AG04450 (cell line): ENCODE results near the gene CNOT9. TPM values are rescaled to one million over a fixed set of nuclear protein-coding genes. Genes with fewer than 3 reads are reported as not detected.
"Not testable (repeated sequence)": the region's sequence is repeated elsewhere in the genome, so short reads cannot be mapped to it uniquely, and the experiment has no call there.

Source experiments
- CTCF ChIA-PET: fragments of 300-600, 350-600 bp; formaldehyde crosslinking; extraction: SDS; loops from one replicate; lab custom pipeline; 2022; ENCODE audit warnings: antibody characterized with exemption, inconsistent platforms; lab: Charles Lee
- POLR2A ChIA-PET: fragments of 350-600 bp; formaldehyde crosslinking; extraction: SDS; loops from one replicate; lab custom pipeline; 2021; ENCODE audit warnings: antibody characterized with exemption, inconsistent platforms; lab: Yijun Ruan, JAX
- DNase-seq: peaks from one replicate; pipeline ENCODE4 v3.0.0-alpha.2; 2011; ENCODE audit warnings: low read depth, low spot score
- H3K27ac ChIP-seq: one replicate; pipeline ENCODE4 v1.5.1; 2012; ENCODE audit warnings: low read depth, low read length, control low read depth
- H3K27me3 ChIP-seq: one replicate; pipeline ENCODE4 v1.6.0; 2012; ENCODE audit warnings: low read length; ENCODE audit not compliant: control insufficient read depth, insufficient read depth
- H3K4me3 ChIP-seq: 2 replicates; pipeline ENCODE4 v1.5.1; 2011; ENCODE audit warnings: mild to moderate bottlenecking, low read depth, low read length, control low read depth
- H3K9me3 ChIP-seq: 2 replicates; pipeline ENCODE4 v1.5.1; 2012; ENCODE audit warnings: low read length; ENCODE audit not compliant: control insufficient read depth, insufficient read depth
- polyA minus RNA-seq: library from RNA; depleted of rRNA, polyadenylated mRNA; stranded (reverse); fragments of >200 nt; gene quantifications from 2 replicates; pipeline ENCODE4 v1.2.3, GENCODE V29; 2011; rRNA and poly(A)+ RNA removed
- polyA plus RNA-seq: library from polyadenylated mRNA; depleted of rRNA; stranded (reverse); fragments of >200 nt; gene quantifications from 2 replicates; pipeline ENCODE4 v1.2.3, GENCODE V29; 2011; rRNA removed
- TF ChIP-seq, protein P1 (sequence below): IDR thresholded peaks from 2 replicates; pipeline ENCODE4 v1.5.1; 2011; ENCODE audit warnings: low read depth, low read length, control low read depth, inconsistent platforms

Gene CNOT9, protein sequence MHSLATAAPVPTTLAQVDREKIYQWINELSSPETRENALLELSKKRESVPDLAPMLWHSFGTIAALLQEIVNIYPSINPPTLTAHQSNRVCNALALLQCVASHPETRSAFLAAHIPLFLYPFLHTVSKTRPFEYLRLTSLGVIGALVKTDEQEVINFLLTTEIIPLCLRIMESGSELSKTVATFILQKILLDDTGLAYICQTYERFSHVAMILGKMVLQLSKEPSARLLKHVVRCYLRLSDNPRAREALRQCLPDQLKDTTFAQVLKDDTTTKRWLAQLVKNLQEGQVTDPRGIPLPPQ
- polyA plus RNA-seq = 60.2 and 77.1 TPM in 2 replicates
- 76.3 and 87.6 TPM in 2 replicates for polyA minus RNA-seq

- H3K9me3 ChIP-seq = no peaks in the 10 kb centered on the region; the same call in 1 of the 2 replicates
- peak; percentile 95 for DNase-seq
- H3K4me3 ChIP-seq = peak within 1 kb of the TSS; percentile 92
- peak within 1 kb of the TSS; percentile 95 for H3K27ac ChIP-seq
- TF ChIP-seq, protein P1, sequence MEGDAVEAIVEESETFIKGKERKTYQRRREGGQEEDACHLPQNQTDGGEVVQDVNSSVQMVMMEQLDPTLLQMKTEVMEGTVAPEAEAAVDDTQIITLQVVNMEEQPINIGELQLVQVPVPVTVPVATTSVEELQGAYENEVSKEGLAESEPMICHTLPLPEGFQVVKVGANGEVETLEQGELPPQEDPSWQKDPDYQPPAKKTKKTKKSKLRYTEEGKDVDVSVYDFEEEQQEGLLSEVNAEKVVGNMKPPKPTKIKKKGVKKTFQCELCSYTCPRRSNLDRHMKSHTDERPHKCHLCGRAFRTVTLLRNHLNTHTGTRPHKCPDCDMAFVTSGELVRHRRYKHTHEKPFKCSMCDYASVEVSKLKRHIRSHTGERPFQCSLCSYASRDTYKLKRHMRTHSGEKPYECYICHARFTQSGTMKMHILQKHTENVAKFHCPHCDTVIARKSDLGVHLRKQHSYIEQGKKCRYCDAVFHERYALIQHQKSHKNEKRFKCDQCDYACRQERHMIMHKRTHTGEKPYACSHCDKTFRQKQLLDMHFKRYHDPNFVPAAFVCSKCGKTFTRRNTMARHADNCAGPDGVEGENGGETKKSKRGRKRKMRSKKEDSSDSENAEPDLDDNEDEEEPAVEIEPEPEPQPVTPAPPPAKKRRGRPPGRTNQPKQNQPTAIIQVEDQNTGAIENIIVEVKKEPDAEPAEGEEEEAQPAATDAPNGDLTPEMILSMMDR = no peak
- POLR2A ChIA-PET = interaction anchor here (0.7 kb wide), 1 partner anchor 14 kb away, joined by 4 read pairs; no protein-coding TSS in a partner anchor
- CTCF ChIA-PET = interaction anchor here (1.1 kb wide), 1 partner anchor 80 kb away, joined by 4 read pairs; no protein-coding TSS in a partner anchor
- no peaks in the 10 kb centered on the region for H3K27me3 ChIP-seq
These were observed at the start of gene CNOT9, which contains the start of gene USP37 for GRCh38 chr2:218568190-218569037. Gene CNOT9, plus strand, starts transcription at chr2:218568839. Its CDS starts 116 bp downstream, at chr2:218568955. Gene USP37, minus strand, starts transcription at chr2:218568351. Its CDS starts 9,698 bp downstream, at chr2:218558653.

GRCh38 chr2:218518876-218519275 lies 49.8 kb upstream of the CNOT9 start:
- H3K9me3 ChIP-seq = no peaks in the 10 kb centered on the region
- no peak overlapping the region for H3K27ac ChIP-seq
- ChIA-PET POLR2A (no interaction called here), CTCF (no interaction called here)
- H3K4me3 ChIP-seq = no peak overlapping the region
- H3K27me3 ChIP-seq = no peaks in the 10 kb centered on the region
- DNase-seq = no peak
- TF ChIP-seq, protein P1 = no peak

DNA sequence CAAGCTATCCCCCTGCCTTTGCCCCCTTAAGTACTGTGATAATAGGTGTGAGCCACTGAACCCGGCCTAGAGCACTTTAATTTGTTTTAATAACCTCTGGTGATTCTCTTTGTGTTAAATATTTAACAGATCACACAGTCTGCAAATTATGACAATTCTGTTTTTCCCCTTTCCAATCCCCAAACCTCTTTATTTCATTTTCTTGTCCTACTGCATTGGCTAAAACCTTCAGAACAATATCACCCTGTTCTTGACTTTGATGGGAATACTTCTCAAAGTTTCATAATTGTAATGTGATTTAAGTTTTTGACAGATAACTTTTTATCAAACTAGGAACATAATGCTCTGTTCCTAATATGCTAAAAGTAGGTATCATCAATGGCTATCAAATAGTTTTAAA lies 45.0 kb upstream of the CNOT9 start:
- ChIA-PET POLR2A (no interaction called here), CTCF (no interaction called here)
- H3K4me3 ChIP-seq = no peak overlapping the region
- TF ChIP-seq, protein P1 = no peak
- no peaks in the 10 kb centered on the region for H3K27me3 ChIP-seq
- DNase-seq = no peak
- H3K27ac ChIP-seq = no peak overlapping the region
- H3K9me3 ChIP-seq = peaks cover 8% of the 10 kb centered on the region

DNA sequence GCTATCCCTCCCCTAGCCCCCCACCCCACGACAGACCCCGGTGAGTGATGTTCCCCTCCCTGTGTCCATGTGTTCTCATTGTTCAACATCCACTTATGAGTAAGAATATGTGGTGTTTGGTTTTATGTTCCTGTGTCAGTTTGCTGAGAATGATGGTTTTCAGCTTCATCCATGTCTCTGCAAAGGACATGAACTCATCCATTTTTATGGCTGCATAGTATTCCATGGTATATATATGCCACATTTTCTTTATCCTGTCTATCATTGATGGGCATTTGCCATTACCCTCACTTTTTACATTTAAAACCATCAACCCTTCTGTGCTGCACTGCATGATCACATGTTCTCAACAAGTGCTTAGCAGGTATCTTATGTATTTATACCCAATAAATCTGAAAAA lies 40.2 kb upstream of the CNOT9 start:
- H3K9me3 ChIP-seq, H3K27ac ChIP-seq, H3K27me3 ChIP-seq, POLR2A ChIA-PET, H3K4me3 ChIP-seq, DNase-seq: not testable (repeated sequence)
- CTCF ChIA-PET = interaction anchor here (1.2 kb wide), 1 partner anchor 159 kb away, joined by 3 read pairs; no protein-coding TSS in a partner anchor

GRCh38 chr2:218529990-218530389 lies 38.6 kb upstream of the CNOT9 start:
- DNase-seq = no peak
- TF ChIP-seq, protein P1 = no peak
- H3K9me3 ChIP-seq = peaks cover 5% of the 10 kb centered on the region
- POLR2A ChIA-PET = no interaction called here
- H3K4me3 ChIP-seq = no peak overlapping the region
- H3K27me3 ChIP-seq = no peaks in the 10 kb centered on the region
- CTCF ChIA-PET = no interaction called here
- no peak overlapping the region for H3K27ac ChIP-seq
